Measurements from ENCODE around the gene PPM1D.

- TF ChIP-seq CTCF (conservative IDR thresholded peaks at IDR 0.05 in 1 of 2, IDR thresholded peaks at IDR 0.05 in 1 of 2; ENCODE audit: extremely low read depth in 1 of 2, insufficient read depth in 1 of 2, low read depth in 1 of 2, low read length in 2 of 2) (no peak), EZH2 (IDR thresholded peaks at IDR 0.05; ENCODE audit: borderline replicate concordance, low read length) (no peak)
Measured at GRCh38 chr17:60656499-60656898, 56.5 kb downstream of the PPM1D start.
